ENCODE data around the gene PHTF2.

PHTF2 gene

GRCh38 chr7:77822269-77822668, 23.7 kb downstream of the PHTF2 start:
- Histone ChIP-seq H3K4me3 (replicated peaks; ENCODE audit: insufficient read depth, low read length) (no peak overlapping the region), H3K27ac (replicated peaks) (no peak overlapping the region), H3K27me3 (ENCODE audit: insufficient read depth, poor library complexity, severe bottlenecking) (no peaks in the 10 kb centered on the region)
- no peak for DNase-seq (ENCODE audit: low read depth in 1 of 2, low spot score in 1 of 2)
- no peak for TF ChIP-seq CTCF (IDR thresholded peaks at IDR 0.05; ENCODE audit: insufficient read depth, low read length)
- TF ChIP-seq POLR2AphosphoS5 (IDR thresholded peaks at IDR 0.05; ENCODE audit: low read depth): no peak
- no peak for TF ChIP-seq GABPA (IDR thresholded peaks at IDR 0.05; ENCODE audit: low read depth)
- TF ChIP-seq SPI1 (IDR thresholded peaks at IDR 0.05; ENCODE audit: borderline replicate concordance, low read depth): no peak
- TF ChIP-seq REST (IDR thresholded peaks at IDR 0.05; ENCODE audit: insufficient replicate concordance, low read depth): no peak

GRCh38 chr7:77823787-77824186, 25.2 kb downstream of the PHTF2 start:
- Histone ChIP-seq H3K27ac (replicated peaks) (no peak overlapping the region), H3K4me3 (replicated peaks; ENCODE audit: insufficient read depth, low read length) (no peak overlapping the region), H3K27me3 (ENCODE audit: insufficient read depth, poor library complexity, severe bottlenecking) (no peaks in the 10 kb centered on the region)
- no peak for DNase-seq (ENCODE audit: low read depth in 1 of 2, low spot score in 1 of 2)
- TF ChIP-seq CTCF (IDR thresholded peaks at IDR 0.05; ENCODE audit: insufficient read depth, low read length) (no peak), POLR2AphosphoS5 (IDR thresholded peaks at IDR 0.05; ENCODE audit: low read depth) (no peak), GABPA (IDR thresholded peaks at IDR 0.05; ENCODE audit: low read depth) (no peak), SPI1 (IDR thresholded peaks at IDR 0.05; ENCODE audit: borderline replicate concordance, low read depth) (no peak), REST (IDR thresholded peaks at IDR 0.05; ENCODE audit: insufficient replicate concordance, low read depth) (no peak)

- no peak for TF ChIP-seq REST (IDR thresholded peaks at IDR 0.05; ENCODE audit: insufficient replicate concordance, low read depth)
- no peak for TF ChIP-seq CTCF (IDR thresholded peaks at IDR 0.05; ENCODE audit: insufficient read depth, low read length)
- TF ChIP-seq POLR2AphosphoS5 (IDR thresholded peaks at IDR 0.05; ENCODE audit: low read depth): no peak
- TF ChIP-seq GABPA (IDR thresholded peaks at IDR 0.05; ENCODE audit: low read depth): no peak
- no peak for TF ChIP-seq SPI1 (IDR thresholded peaks at IDR 0.05; ENCODE audit: borderline replicate concordance, low read depth)
- Histone ChIP-seq H3K27ac (replicated peaks) (no peak overlapping the region), H3K4me3 (replicated peaks; ENCODE audit: insufficient read depth, low read length) (no peak overlapping the region), H3K27me3 (ENCODE audit: insufficient read depth, poor library complexity, severe bottlenecking) (no peaks in the 10 kb centered on the region)
- DNase-seq (ENCODE audit: low read depth in 1 of 2, low spot score in 1 of 2): no peak
Measured at GRCh38 chr7:77824636-77825035, 26.1 kb downstream of the PHTF2 start.
